HPDE6-E6E7 (cell line): ENCODE data around the gene GSTCD.

Experiments used
- DNase-seq: peaks from one replicate; pipeline ENCODE4 v3.0.0; 2011; ENCODE audit warnings: missing footprints; ENCODE audit errors: extremely low spot score

The GSTCD gene

GRCh38 chr4:105894660-105895582 is 186.3 kb downstream of the GSTCD start, which contains the start of gene NPNT:
NPNT (plus strand) TSS chr4:105895471; CDS start chr4:105895653, 182 bp downstream.
- DNase-seq: peak; percentile 32

DNA sequence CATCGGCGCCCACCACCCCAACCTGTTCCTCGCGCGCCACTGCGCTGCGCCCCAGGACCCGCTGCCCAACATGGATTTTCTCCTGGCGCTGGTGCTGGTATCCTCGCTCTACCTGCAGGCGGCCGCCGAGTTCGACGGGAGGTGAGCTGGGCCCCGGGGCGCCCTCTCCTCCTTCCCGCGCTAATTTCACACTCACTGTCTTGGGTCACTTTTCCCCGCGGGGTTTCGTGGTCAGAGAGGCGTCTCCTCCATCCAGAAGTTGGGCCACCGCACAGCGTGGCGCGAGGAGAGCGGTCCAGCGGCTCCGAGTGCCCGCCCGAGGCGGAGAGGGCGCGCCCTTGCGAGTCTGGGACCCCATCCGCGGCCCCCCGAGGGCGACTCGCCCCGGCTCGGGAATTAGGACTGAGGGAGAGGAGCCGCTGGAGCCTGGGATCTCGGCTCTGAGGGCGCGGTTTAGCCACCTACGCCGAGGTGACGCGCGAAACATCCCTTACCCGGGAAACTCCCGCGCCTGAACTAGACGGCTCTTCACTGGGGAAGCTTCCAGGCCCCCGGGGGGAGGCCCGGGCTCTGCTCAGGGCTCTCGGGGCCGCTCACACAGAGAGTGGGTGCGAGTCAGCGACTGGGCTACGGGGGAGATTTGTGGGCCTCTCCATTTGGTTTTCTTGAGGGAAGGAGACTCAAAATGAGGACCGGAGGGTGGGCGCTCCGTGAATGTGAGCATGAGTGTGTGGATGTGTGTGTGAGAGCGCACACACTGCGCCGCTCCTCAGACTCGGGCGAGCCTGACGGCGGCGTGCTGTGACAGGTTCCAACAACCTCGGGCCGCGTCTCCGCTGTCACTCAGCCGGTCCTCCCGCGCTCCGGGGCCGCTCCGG is 187.2 kb downstream of the GSTCD start:
- peak; percentile 17 for DNase-seq

GRCh38 chr4:105896461-105896942 is 187.9 kb downstream of the GSTCD start:
- DNase-seq: no peak
